ENCODE data around the gene PLXNA1. TPM values are rescaled to one million over a fixed set of nuclear protein-coding genes. Genes with fewer than 3 reads are reported as not detected.

The PLXNA1 gene
- total RNA-seq, 1 donor from 2014 or later: 63.3 TPM

GRCh38 chr3:127008236-127008635 lies 25.3 kb downstream of the PLXNA1 start:
- no peak overlapping the region for H3K4me2 ChIP-seq (ENCODE audit: low read length)
- Mint-ChIP-seq H3K4me1 (ENCODE audit: low read depth, unreplicated experiment) (peaks cover 9% of the 10 kb centered on the region), H3K27ac (ENCODE audit: unreplicated experiment) (no peak overlapping the region), H3K27me3 (ENCODE audit: low read depth, unreplicated experiment) (no peaks in the 10 kb centered on the region), H3K4me3 (ENCODE audit: unreplicated experiment) (no peak overlapping the region), H3K9me3 (ENCODE audit: unreplicated experiment) (no peaks in the 10 kb centered on the region), H3K36me3 (ENCODE audit: low read depth, unreplicated experiment) (peaks cover 6% of the 10 kb centered on the region)
- no peak overlapping the region for H3K4me3 ChIP-seq (ENCODE audit: insufficient read depth, low read depth, low read length)
- no peak overlapping the region for H3K27ac ChIP-seq (ENCODE audit: low read depth, low read length)
- peaks cover 56% of the 10 kb centered on the region for H4K20me1 ChIP-seq (ENCODE audit: insufficient read depth, low read length)
- H2AFZ ChIP-seq (ENCODE audit: low read depth, low read length): no peak overlapping the region
- no peaks in the 10 kb centered on the region for H3K9me3 ChIP-seq (ENCODE audit: insufficient read depth, low read depth, low read length)
- peaks cover 28% of the 10 kb centered on the region for H3K4me1 ChIP-seq (ENCODE audit: insufficient read depth, low read length)
- H3K9ac ChIP-seq (ENCODE audit: low read length): no peak overlapping the region
- H3K27me3 ChIP-seq (ENCODE audit: insufficient read depth, low read length): no peaks in the 10 kb centered on the region
- TF ChIP-seq EZH2 (IDR thresholded peaks at IDR 0.05; ENCODE audit: insufficient read depth, low read length) (no peak), CTCF (IDR thresholded peaks at IDR 0.05; ENCODE audit: insufficient read depth, low read depth, low read length) (no peak)
- DNase-seq (ENCODE audit: low read depth) (no peak), FAIRE-seq (no peak)
- peaks cover 30% of the 10 kb centered on the region for H3K79me2 ChIP-seq (ENCODE audit: insufficient read depth, low read length)
- H3K36me3 ChIP-seq (ENCODE audit: insufficient read depth, low read length): peaks cover 3% of the 10 kb centered on the region

GRCh38 chr3:127009531-127009930 lies 26.6 kb downstream of the PLXNA1 start:
- Mint-ChIP-seq H3K27ac (ENCODE audit: unreplicated experiment) (peak overlapping the region; percentile 7), H3K4me3 (ENCODE audit: unreplicated experiment) (no peak overlapping the region), H3K4me1 (ENCODE audit: low read depth, unreplicated experiment) (peaks cover 9% of the 10 kb centered on the region), H3K36me3 (ENCODE audit: low read depth, unreplicated experiment) (peaks cover 6% of the 10 kb centered on the region), H3K27me3 (ENCODE audit: low read depth, unreplicated experiment) (no peaks in the 10 kb centered on the region), H3K9me3 (ENCODE audit: unreplicated experiment) (no peaks in the 10 kb centered on the region)
- Histone ChIP-seq H3K36me3 (ENCODE audit: insufficient read depth, low read length) (peaks cover 3% of the 10 kb centered on the region), H3K4me2 (ENCODE audit: low read length) (no peak overlapping the region), H2AFZ (ENCODE audit: low read depth, low read length) (no peak overlapping the region), H4K20me1 (ENCODE audit: insufficient read depth, low read length) (peaks cover 57% of the 10 kb centered on the region), H3K9ac (ENCODE audit: low read length) (no peak overlapping the region), H3K9me3 (ENCODE audit: insufficient read depth, low read depth, low read length) (no peaks in the 10 kb centered on the region), H3K4me1 (ENCODE audit: insufficient read depth, low read length) (peaks cover 24% of the 10 kb centered on the region), H3K27ac (ENCODE audit: low read depth, low read length) (no peak overlapping the region), H3K79me2 (ENCODE audit: insufficient read depth, low read length) (peaks cover 30% of the 10 kb centered on the region), H3K4me3 (ENCODE audit: insufficient read depth, low read depth, low read length) (no peak overlapping the region), H3K27me3 (ENCODE audit: insufficient read depth, low read length) (no peaks in the 10 kb centered on the region)
- DNase-seq (ENCODE audit: low read depth) (no peak), FAIRE-seq (no peak)
- TF ChIP-seq EZH2 (IDR thresholded peaks at IDR 0.05; ENCODE audit: insufficient read depth, low read length) (no peak), CTCF (IDR thresholded peaks at IDR 0.05; ENCODE audit: insufficient read depth, low read depth, low read length) (no peak)

- Mint-ChIP-seq H3K4me1 (ENCODE audit: low read depth, unreplicated experiment) (peaks cover 7% of the 10 kb centered on the region), H3K4me3 (ENCODE audit: unreplicated experiment) (no peak overlapping the region), H3K27ac (ENCODE audit: unreplicated experiment) (no peak overlapping the region), H3K9me3 (ENCODE audit: unreplicated experiment) (no peaks in the 10 kb centered on the region), H3K36me3 (ENCODE audit: low read depth, unreplicated experiment) (peaks cover 10% of the 10 kb centered on the region), H3K27me3 (ENCODE audit: low read depth, unreplicated experiment) (no peaks in the 10 kb centered on the region)
- DNase-seq (ENCODE audit: low read depth) (no peak), FAIRE-seq (no peak)
- no peak overlapping the region for H3K4me3 ChIP-seq (ENCODE audit: insufficient read depth, low read depth, low read length)
- H3K4me1 ChIP-seq (ENCODE audit: insufficient read depth, low read length): peaks cover 16% of the 10 kb centered on the region
- H3K79me2 ChIP-seq (ENCODE audit: insufficient read depth, low read length): peaks cover 24% of the 10 kb centered on the region
- H3K36me3 ChIP-seq (ENCODE audit: insufficient read depth, low read length): peaks cover 3% of the 10 kb centered on the region
- no peak overlapping the region for H3K9ac ChIP-seq (ENCODE audit: low read length)
- H3K4me2 ChIP-seq (ENCODE audit: low read length): no peak overlapping the region
- H3K27me3 ChIP-seq (ENCODE audit: insufficient read depth, low read length): no peaks in the 10 kb centered on the region
- H2AFZ ChIP-seq (ENCODE audit: low read depth, low read length): no peak overlapping the region
- peak overlapping the region; percentile 26 for H3K27ac ChIP-seq (ENCODE audit: low read depth, low read length)
- peaks cover 55% of the 10 kb centered on the region for H4K20me1 ChIP-seq (ENCODE audit: insufficient read depth, low read length)
- no peak for TF ChIP-seq EZH2 (IDR thresholded peaks at IDR 0.05; ENCODE audit: insufficient read depth, low read length)
- TF ChIP-seq CTCF (IDR thresholded peaks at IDR 0.05; ENCODE audit: insufficient read depth, low read depth, low read length): no peak
- H3K9me3 ChIP-seq (ENCODE audit: insufficient read depth, low read depth, low read length): no peaks in the 10 kb centered on the region
Observed at GRCh38 chr3:127011270-127011992, 28.5 kb downstream of the PLXNA1 start.

Measured in astrocyte (in vitro differentiated cells and primary cell).